SK-N-SH treated with all-trans-retinoic acid at 6 μM for 48 hours (cell line): ENCODE measurements around the gene ZSWIM2.

Experiments used
- ATAC-seq: fragments of 200-7000 bp; cut with Tn5 transposase; 3 replicates; pipeline ENCODE4 v1.9.1; 2020; ENCODE audit warnings: mild to moderate bottlenecking, moderate library complexity
- ARNTL ChIP-seq: fragments of 450-650 bp; formaldehyde crosslinking; IDR thresholded peaks from 2 replicates; pipeline ENCODE4 v1.5.0; 2020; ENCODE audit warnings: low read depth, mild to moderate bottlenecking, moderate library complexity, borderline replicate concordance
- BACH2 ChIP-seq: fragments of 250-450 bp; sonication (Bioruptor Pico); IDR thresholded peaks from 2 replicates; pipeline ENCODE4 v1.9.0; 2021; ENCODE audit warnings: mild to moderate bottlenecking, borderline replicate concordance
- CREB5 ChIP-seq: fragments of 250-450 bp; sonication (Bioruptor Pico); IDR thresholded peaks from 2 replicates; pipeline ENCODE4 v1.5.1; 2020; ENCODE audit warnings: low read depth, mild to moderate bottlenecking, moderate library complexity
- CSDC2 ChIP-seq: fragments of 250-450 bp; sonication (Bioruptor Pico); IDR thresholded peaks from 2 replicates; pipeline ENCODE4 v1.5.0; 2020; ENCODE audit warnings: mild to moderate bottlenecking, moderate library complexity
- CSRNP3 ChIP-seq: fragments of 250-450 bp; sonication (Bioruptor Pico); IDR thresholded peaks from 2 replicates; pipeline ENCODE4 v1.5.1; 2021; ENCODE audit warnings: mild to moderate bottlenecking, moderate library complexity
- GLIS3 ChIP-seq: fragments of 250-450 bp; sonication (Bioruptor Pico); IDR thresholded peaks from 2 replicates; pipeline ENCODE4 v1.5.0; 2020; ENCODE audit warnings: mild to moderate bottlenecking, moderate library complexity
- ISL1 ChIP-seq: fragments of 250-450 bp; sonication (Bioruptor Pico); IDR thresholded peaks from 2 replicates; pipeline ENCODE4 v2.1.2; 2022; ENCODE audit warnings: mild to moderate bottlenecking, moderate library complexity
- OSR1 ChIP-seq: fragments of 250-450 bp; sonication (Bioruptor Pico); IDR thresholded peaks from 2 replicates; pipeline ENCODE4 v1.8.0; 2022; ENCODE audit warnings: moderate library complexity, mild to moderate bottlenecking, inconsistent platforms
- PATZ1 ChIP-seq: fragments of 250-450 bp; sonication (Bioruptor Pico); IDR thresholded peaks from 2 replicates; pipeline ENCODE4 v1.8.0; 2020; ENCODE audit warnings: mild to moderate bottlenecking, moderate library complexity, borderline replicate concordance
- POU6F1 ChIP-seq: fragments of 250-450 bp; sonication (Bioruptor Pico); IDR thresholded peaks from 2 replicates; pipeline ENCODE4 v1.8.0; 2021; ENCODE audit warnings: low read depth, mild to moderate bottlenecking, moderate library complexity, borderline replicate concordance
- RARB ChIP-seq: fragments of 250-450 bp; sonication (Bioruptor Pico); IDR thresholded peaks from 2 replicates; pipeline ENCODE4 v1.8.0; 2021; ENCODE audit warnings: mild to moderate bottlenecking, moderate library complexity
- SNAI2 ChIP-seq: fragments of 250-450 bp; sonication (Bioruptor Pico); IDR thresholded peaks from 2 replicates; pipeline ENCODE4 v1.5.0; 2020; ENCODE audit warnings: mild to moderate bottlenecking, moderate library complexity
- TCF4 ChIP-seq: fragments of 250-450 bp; sonication (Bioruptor Pico); IDR thresholded peaks from 2 replicates; pipeline ENCODE4 v1.8.0; 2021; ENCODE audit warnings: mild to moderate bottlenecking, moderate library complexity, borderline replicate concordance
- TOX ChIP-seq: fragments of 250-450 bp; sonication (Bioruptor Pico); IDR thresholded peaks from 2 replicates; pipeline ENCODE4 v1.8.0; 2021; ENCODE audit warnings: mild to moderate bottlenecking, moderate library complexity, borderline replicate concordance
- TSHZ2 ChIP-seq: fragments of 250-450 bp; sonication (Bioruptor Pico); IDR thresholded peaks from 2 replicates; pipeline ENCODE4 v1.5.0; 2020; ENCODE audit warnings: mild to moderate bottlenecking, moderate library complexity
- ZC3H10 ChIP-seq: fragments of 250-450 bp; sonication (Bioruptor Pico); IDR thresholded peaks from 2 replicates; pipeline ENCODE4 v1.5.1; 2021; ENCODE audit warnings: mild to moderate bottlenecking, moderate library complexity
- ZFP3 ChIP-seq: fragments of 250-450 bp; sonication (Bioruptor Pico); IDR thresholded peaks from 2 replicates; pipeline ENCODE4 v1.5.0; 2020; ENCODE audit warnings: mild to moderate bottlenecking, moderate library complexity
- ZNF565 ChIP-seq: fragments of 450-650 bp; formaldehyde crosslinking; conservative IDR thresholded peaks from 2 replicates; pipeline ENCODE4 v1.5.0; 2020; ENCODE audit warnings: low read depth, mild to moderate bottlenecking, moderate library complexity
- ZNF70 ChIP-seq: fragments of 450-650 bp; formaldehyde crosslinking; IDR thresholded peaks from 2 replicates; pipeline ENCODE4 v1.5.0; 2020; ENCODE audit warnings: mild to moderate bottlenecking, moderate library complexity

The ZSWIM2 gene

GRCh38 chr2:186884587-186884986 lies 35.6 kb upstream of the ZSWIM2 start:
- no peak for ATAC-seq
- TF ChIP-seq TOX (CRISPR knock-in tag) (no peak), PATZ1 (CRISPR knock-in tag) (no peak), ZC3H10 (CRISPR knock-in tag) (no peak), CSRNP3 (CRISPR knock-in tag) (no peak), SNAI2 (no peak), BACH2 (CRISPR knock-in tag) (no peak)

GRCh38 chr2:186883666-186884065 lies 34.7 kb upstream of the ZSWIM2 start:
- ATAC-seq: no peak
- TF ChIP-seq ZFP3 (CRISPR knock-in tag) (no peak), OSR1 (CRISPR knock-in tag) (no peak), BACH2 (CRISPR knock-in tag) (no peak), ISL1 (CRISPR knock-in tag) (no peak), GLIS3 (CRISPR knock-in tag) (no peak), ZC3H10 (CRISPR knock-in tag) (no peak), ZNF70 (no peak), CSDC2 (CRISPR knock-in tag) (no peak), RARB (CRISPR knock-in tag) (no peak), SNAI2 (no peak), POU6F1 (CRISPR knock-in tag) (no peak)

GRCh38 chr2:186882511-186883071 lies 33.6 kb upstream of the ZSWIM2 start:
- TF ChIP-seq BACH2 (CRISPR knock-in tag) (no peak), CREB5 (CRISPR knock-in tag) (no peak), CSRNP3 (CRISPR knock-in tag) (no peak), ARNTL (no peak), ZNF565 (no peak), ZC3H10 (CRISPR knock-in tag) (no peak), TCF4 (CRISPR knock-in tag) (no peak), TSHZ2 (CRISPR knock-in tag) (no peak), OSR1 (CRISPR knock-in tag) (no peak), GLIS3 (CRISPR knock-in tag) (no peak)
- TF ChIP-seq, all 23 proteins: peak for 0
- ATAC-seq: no peak
